Measurements from ENCODE around the gene TSPAN6. TPM values are rescaled to one million over a fixed set of nuclear protein-coding genes. Genes with fewer than 3 reads are reported as not detected.

The TSPAN6 gene
- total RNA-seq, 1 donor from 2014 or later, result 205 TPM

DNA sequence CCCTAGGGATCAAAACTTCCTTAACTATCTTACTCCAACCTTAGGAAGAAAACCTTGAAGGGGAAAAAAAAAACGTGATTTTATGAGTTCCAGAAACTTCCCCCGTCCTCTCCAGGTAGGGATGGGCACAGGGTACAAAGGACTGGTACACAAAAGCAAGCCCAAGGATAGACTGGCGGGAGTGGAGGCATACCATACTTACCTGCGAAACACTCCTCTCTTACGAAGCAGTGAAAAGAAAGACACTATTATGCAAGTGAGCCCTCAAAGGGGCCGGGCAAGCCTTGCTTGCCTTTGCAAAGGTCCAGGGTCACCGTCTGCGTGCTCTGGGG lies 651 bp downstream of the TSPAN6 start:
- DNase-seq (ENCODE audit: low spot score), result no peak
- Mint-ChIP-seq H3K9me3 (peaks cover 2% of the 10 kb centered on the region), H3K27ac (no peak overlapping the region)

DNA sequence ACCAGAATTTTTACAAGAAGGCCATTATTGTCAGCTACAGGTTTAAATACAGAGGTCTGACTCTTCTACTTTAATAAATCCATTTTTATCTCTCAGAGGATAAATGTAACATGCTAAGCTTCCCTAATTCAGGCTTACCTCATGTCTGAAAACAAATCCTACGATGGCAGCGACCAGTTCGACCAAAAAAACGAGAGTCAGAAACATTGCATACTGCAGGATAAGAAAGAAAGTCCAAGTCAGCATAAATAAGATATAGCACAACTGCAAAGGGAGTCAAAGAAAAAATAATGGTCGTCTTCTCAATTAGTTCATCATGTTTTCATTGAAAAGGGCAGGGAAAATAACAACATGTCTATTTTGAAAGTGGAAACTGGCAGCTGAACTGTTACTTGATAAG lies 1.6 kb downstream of the TSPAN6 start:
- H3K4me2 ChIP-seq, result peak overlapping the region; percentile 84
- Mint-ChIP-seq H3K4me1 (peaks cover 13% of the 10 kb centered on the region), H3K27ac (no peak overlapping the region), H3K4me3 (peak overlapping the region; percentile 92), H3K27me3 (ENCODE audit: insufficient read depth, low read depth) (peaks cover 2% of the 10 kb centered on the region), H3K36me3 (peaks cover 13% of the 10 kb centered on the region), H3K9me3 (peaks cover 2% of the 10 kb centered on the region)
- H2AFZ ChIP-seq (replicated peaks), result no peak overlapping the region
- H4K20me1 ChIP-seq (ENCODE audit: low read depth), result no peaks in the 10 kb centered on the region
- H3K27me3 ChIP-seq, result no peaks in the 10 kb centered on the region
- no peak overlapping the region for H3K27ac ChIP-seq
- TF ChIP-seq, protein P1, sequence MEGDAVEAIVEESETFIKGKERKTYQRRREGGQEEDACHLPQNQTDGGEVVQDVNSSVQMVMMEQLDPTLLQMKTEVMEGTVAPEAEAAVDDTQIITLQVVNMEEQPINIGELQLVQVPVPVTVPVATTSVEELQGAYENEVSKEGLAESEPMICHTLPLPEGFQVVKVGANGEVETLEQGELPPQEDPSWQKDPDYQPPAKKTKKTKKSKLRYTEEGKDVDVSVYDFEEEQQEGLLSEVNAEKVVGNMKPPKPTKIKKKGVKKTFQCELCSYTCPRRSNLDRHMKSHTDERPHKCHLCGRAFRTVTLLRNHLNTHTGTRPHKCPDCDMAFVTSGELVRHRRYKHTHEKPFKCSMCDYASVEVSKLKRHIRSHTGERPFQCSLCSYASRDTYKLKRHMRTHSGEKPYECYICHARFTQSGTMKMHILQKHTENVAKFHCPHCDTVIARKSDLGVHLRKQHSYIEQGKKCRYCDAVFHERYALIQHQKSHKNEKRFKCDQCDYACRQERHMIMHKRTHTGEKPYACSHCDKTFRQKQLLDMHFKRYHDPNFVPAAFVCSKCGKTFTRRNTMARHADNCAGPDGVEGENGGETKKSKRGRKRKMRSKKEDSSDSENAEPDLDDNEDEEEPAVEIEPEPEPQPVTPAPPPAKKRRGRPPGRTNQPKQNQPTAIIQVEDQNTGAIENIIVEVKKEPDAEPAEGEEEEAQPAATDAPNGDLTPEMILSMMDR (IDR thresholded peaks at IDR 0.05), result no peak
- TF ChIP-seq EZH2phosphoT487 (IDR thresholded peaks at IDR 0.05) (no peak), EZH2 (IDR thresholded peaks at IDR 0.05) (no peak)
- H3K79me2 ChIP-seq (ENCODE audit: low read depth), result peaks cover 20% of the 10 kb centered on the region
- no peak for DNase-seq (ENCODE audit: low spot score)
- no peak overlapping the region for H3K9ac ChIP-seq
- H3F3A ChIP-seq (ENCODE audit: low read depth), result no peaks in the 10 kb centered on the region
- H3K36me3 ChIP-seq, result peaks cover 14% of the 10 kb centered on the region
- H3K4me3 ChIP-seq, result peak overlapping the region; percentile 73
- H3K9me3 ChIP-seq (ENCODE audit: low read depth), result peaks cover 3% of the 10 kb centered on the region
- peaks cover 6% of the 10 kb centered on the region for H3K4me1 ChIP-seq

More for the DNA sequence above, 651 bp downstream of the TSPAN6 start:
- Histone ChIP-seq H4K20me1 (ENCODE audit: low read depth) (no peaks in the 10 kb centered on the region), H3K36me3 (peaks cover 14% of the 10 kb centered on the region), H2AFZ (replicated peaks) (peak overlapping the region; percentile 61), H3K9ac (peak overlapping the region; percentile 88), H3K27me3 (no peaks in the 10 kb centered on the region), H3K4me2 (peak overlapping the region; percentile 84), H3F3A (ENCODE audit: low read depth) (no peaks in the 10 kb centered on the region), H3K9me3 (ENCODE audit: low read depth) (peaks cover 3% of the 10 kb centered on the region), H3K4me3 (peak overlapping the region; percentile 73), H3K27ac (no peak overlapping the region), H3K79me2 (ENCODE audit: low read depth) (peaks cover 20% of the 10 kb centered on the region), H3K4me1 (peaks cover 6% of the 10 kb centered on the region)
- peaks cover 13% of the 10 kb centered on the region for H3K4me1 Mint-ChIP-seq
- TF ChIP-seq EZH2 (IDR thresholded peaks at IDR 0.05) (no peak), EZH2phosphoT487 (IDR thresholded peaks at IDR 0.05) (no peak)
- TF ChIP-seq, protein P1 (IDR thresholded peaks at IDR 0.05), result no peak
- H3K4me3 Mint-ChIP-seq, result peak overlapping the region; percentile 92
- peaks cover 2% of the 10 kb centered on the region for H3K27me3 Mint-ChIP-seq (ENCODE audit: insufficient read depth, low read depth)
- peaks cover 7% of the 10 kb centered on the region for H3K36me3 Mint-ChIP-seq

DNA sequence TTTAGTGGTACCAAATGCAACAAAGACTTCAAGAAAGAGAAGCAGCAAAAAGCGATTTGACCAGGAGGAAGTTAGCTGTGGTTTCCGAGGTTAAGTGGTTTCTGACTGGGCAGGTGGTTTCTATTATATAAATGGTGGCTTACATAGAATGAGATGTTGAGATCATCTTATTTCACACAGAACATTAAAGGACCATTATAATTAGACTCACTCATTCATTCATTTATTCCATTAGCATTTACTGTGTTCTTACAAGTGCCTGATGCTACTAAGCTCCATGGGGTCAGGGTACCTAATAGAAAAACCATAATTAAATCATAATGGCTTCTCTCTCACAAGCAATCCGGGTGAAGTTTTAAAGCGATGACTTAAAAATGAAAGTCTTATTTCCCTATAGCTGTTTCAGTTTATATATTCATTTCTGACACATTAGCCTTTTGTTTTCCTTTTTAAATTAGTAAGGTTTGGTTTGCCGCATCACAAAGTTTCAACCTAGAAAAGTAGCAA lies 10.6 kb downstream of the TSPAN6 start:
- peaks cover 3% of the 10 kb centered on the region for H3K9me3 ChIP-seq (ENCODE audit: low read depth)
- H4K20me1 ChIP-seq (ENCODE audit: low read depth), result no peaks in the 10 kb centered on the region
- Mint-ChIP-seq H3K36me3 (peaks cover 10% of the 10 kb centered on the region), H3K27ac (no peak overlapping the region), H3K27me3 (ENCODE audit: insufficient read depth, low read depth) (no peaks in the 10 kb centered on the region), H3K4me1 (peaks cover 4% of the 10 kb centered on the region), H3K4me3 (no peak overlapping the region), H3K9me3 (no peaks in the 10 kb centered on the region)
- no peak overlapping the region for H3K27ac ChIP-seq
- H3K4me1 ChIP-seq, result no peaks in the 10 kb centered on the region
- TF ChIP-seq EZH2phosphoT487 (IDR thresholded peaks at IDR 0.05), result no peak
- no peak for TF ChIP-seq EZH2 (IDR thresholded peaks at IDR 0.05)
- TF ChIP-seq, protein P1 (IDR thresholded peaks at IDR 0.05), result no peak
- no peaks in the 10 kb centered on the region for H3F3A ChIP-seq (ENCODE audit: low read depth)
- no peaks in the 10 kb centered on the region for H3K27me3 ChIP-seq
- H3K36me3 ChIP-seq, result no peaks in the 10 kb centered on the region
- H2AFZ ChIP-seq (replicated peaks), result no peak overlapping the region
- H3K9ac ChIP-seq, result no peak overlapping the region
- no peaks in the 10 kb centered on the region for H3K79me2 ChIP-seq (ENCODE audit: low read depth)
- no peak for DNase-seq (ENCODE audit: low spot score)
- no peak overlapping the region for H3K4me2 ChIP-seq
- no peak overlapping the region for H3K4me3 ChIP-seq
